Neuronal stem cell (in vitro differentiated cells): ENCODE measurements around the gene BDKRB2.

Experiments used
- DNase-seq: peaks from one replicate; pipeline ENCODE4 v3.0.0-alpha.2; 2013; ENCODE audit warnings: low spot score
- H2AFZ ChIP-seq: one replicate; pipeline ENCODE4 v1.6.1; 2013; ENCODE audit warnings: mild to moderate bottlenecking, low read length, inconsistent platforms
- H2AK5ac ChIP-seq: 2 replicates; pipeline ENCODE4 v1.6.1; 2013; ENCODE audit warnings: low read depth, mild to moderate bottlenecking, inconsistent platforms, low read length, moderate library complexity, mixed read lengths
- H2BK120ac ChIP-seq: 2 replicates; pipeline ENCODE4 v1.6.1; 2013; ENCODE audit warnings: low read depth, mild to moderate bottlenecking, inconsistent platforms, low read length, moderate library complexity, mixed read lengths
- H2BK12ac ChIP-seq: one replicate; pipeline ENCODE4 v1.6.1; 2013; ENCODE audit warnings: low read length, inconsistent platforms
- H2BK15ac ChIP-seq: 2 replicates; pipeline ENCODE4 v1.6.1; 2013; ENCODE audit warnings: mild to moderate bottlenecking, low read length, inconsistent platforms, mixed read lengths
- H2BK5ac ChIP-seq: one replicate; pipeline ENCODE4 v1.6.1; 2013; ENCODE audit warnings: inconsistent platforms, mild to moderate bottlenecking, low read length, moderate library complexity
- H3K14ac ChIP-seq: one replicate; pipeline ENCODE4 v1.6.1; 2013; ENCODE audit warnings: low read length, inconsistent platforms
- H3K18ac ChIP-seq: 2 replicates; pipeline ENCODE4 v1.6.1; 2013; ENCODE audit warnings: low read length, inconsistent platforms
- H3K23ac ChIP-seq: 2 replicates; pipeline ENCODE4 v1.6.1; 2013; ENCODE audit warnings: low read depth, mild to moderate bottlenecking, mixed read lengths, low read length, inconsistent platforms; ENCODE audit not compliant: poor library complexity
- H3K27ac ChIP-seq: replicated peaks from 3 replicates; pipeline ENCODE4 v1.5.1; 2013; ENCODE audit warnings: low read length, inconsistent platforms
- H3K27me3 ChIP-seq, 3 experiments: 2 replicates each; pipeline ENCODE4 v1.6.1; 2013; ENCODE audit warnings: low read length in 3 of 3, mild to moderate bottlenecking in 2 of 3, inconsistent platforms in 1 of 3, low read depth in 1 of 3, mixed read lengths in 1 of 3, moderate library complexity in 1 of 3; ENCODE audit not compliant: control insufficient read depth in 3 of 3, insufficient read depth in 3 of 3
- H3K36me3 ChIP-seq, 2 donors: replicated peaks in 1 of 2; 2 replicates each; pipeline ENCODE4 v1.6.1; 2013; ENCODE audit warnings: low read length in 2 of 2; ENCODE audit not compliant: control insufficient read depth in 2 of 2, insufficient read depth in 2 of 2
- H3K4ac ChIP-seq: 2 replicates; pipeline ENCODE4 v1.6.1; 2013; ENCODE audit warnings: inconsistent platforms, mild to moderate bottlenecking, low read length, moderate library complexity
- H3K4me1 ChIP-seq, 2 donors: 1 replicate in 1 of 2; 2 replicates in 1 of 2; pipeline ENCODE4 v1.6.1; 2013; ENCODE audit warnings: low read length in 2 of 2, low read depth in 1 of 2; ENCODE audit not compliant: control insufficient read depth in 2 of 2, insufficient read depth in 1 of 2
- H3K4me2 ChIP-seq: one replicate; pipeline ENCODE4 v1.6.1; 2013; ENCODE audit warnings: mild to moderate bottlenecking, low read length, inconsistent platforms; ENCODE audit not compliant: insufficient read depth, poor library complexity, severe bottlenecking
- H3K4me3 ChIP-seq, 2 donors: 2 replicates each; pipeline ENCODE4 v1.5.1; 2013; ENCODE audit warnings: low read length in 2 of 2, mild to moderate bottlenecking in 2 of 2, inconsistent platforms in 1 of 2, moderate library complexity in 1 of 2
- H3K79me1 ChIP-seq: one replicate; pipeline ENCODE4 v1.6.1; 2013; ENCODE audit warnings: low read depth, mild to moderate bottlenecking, inconsistent platforms, low read length, moderate library complexity
- H3K9ac ChIP-seq: one replicate; pipeline ENCODE4 v1.6.1; 2013; ENCODE audit warnings: mild to moderate bottlenecking, low read depth, low read length, inconsistent platforms; ENCODE audit not compliant: poor library complexity
- H3K9me3 ChIP-seq, 2 donors: replicated peaks in 1 of 2; 2 replicates each; pipeline versions ENCODE3 to v1.6.1; 2013; ENCODE audit warnings: low read length in 2 of 2, mild to moderate bottlenecking in 2 of 2, inconsistent platforms in 1 of 2, low read depth in 1 of 2, mixed read lengths in 1 of 2, moderate library complexity in 1 of 2; ENCODE audit not compliant: control insufficient read depth in 2 of 2, insufficient read depth in 1 of 2
- H4K8ac ChIP-seq: one replicate; pipeline ENCODE4 v1.6.1; 2013; ENCODE audit warnings: low read depth, mild to moderate bottlenecking, inconsistent platforms, low read length, moderate library complexity
- H4K91ac ChIP-seq: one replicate; pipeline ENCODE4 v1.6.1; 2013; ENCODE audit warnings: low read length, low read depth, mild to moderate bottlenecking, inconsistent platforms; ENCODE audit not compliant: poor library complexity
- WGBS, 2 donors: extraction: QIAGEN DNeasy Blood & Tissue Kit; methylation state at CpG; one replicate each; pipeline ENCODE4 v1.1.7; 2013; ENCODE audit warnings: missing lambda C conversion rate in 2 of 2, mixed read lengths in 1 of 2; ENCODE audit not compliant: insufficient read length in 2 of 2, insufficient replicate concordance in 1 of 2; ENCODE audit errors: extremely low coverage in 2 of 2; 5-methylcytosine and 5-hydroxymethylcytosine counted together

The BDKRB2 gene

GRCh38 chr14:96166461-96167223 is 38.0 kb upstream of the BDKRB2 start:
- no peak overlapping the region for H3K18ac ChIP-seq
- H2AK5ac ChIP-seq = no peak overlapping the region
- H3K4me1 ChIP-seq = peaks cover 0 to 2% of the 10 kb centered on the region in 2 donors
- H3K14ac ChIP-seq = no peak overlapping the region
- H3K9me3 ChIP-seq = no peaks in the 10 kb centered on the region
- no peak for DNase-seq
- no peak overlapping the region for H4K91ac ChIP-seq
- no peak overlapping the region for H2BK120ac ChIP-seq
- H2BK15ac ChIP-seq = no peak overlapping the region
- H2BK12ac ChIP-seq = no peak overlapping the region
- H2AFZ ChIP-seq = no peak overlapping the region
- no peak overlapping the region for H2BK5ac ChIP-seq
- no CpG with 5 or more reads among the region's 10 CpGs for WGBS, 2 donors
- H3K79me1 ChIP-seq = no peaks in the 10 kb centered on the region
- no peak overlapping the region for H3K9ac ChIP-seq
- H3K27ac ChIP-seq = no peak overlapping the region
- peaks cover 0 to 33% (median 0%) of the 10 kb centered on the region in 3 experiments for H3K27me3 ChIP-seq
- H3K4me3 ChIP-seq = peak overlapping the region in 1 of 2 donors; percentile 22
- H4K8ac ChIP-seq = no peak overlapping the region
- H3K4me2 ChIP-seq = no peak overlapping the region
- H3K36me3 ChIP-seq = no peaks in the 10 kb centered on the region
- no peak overlapping the region for H3K23ac ChIP-seq
- no peak overlapping the region for H3K4ac ChIP-seq

GRCh38 chr14:96167224-96168148 is 37.2 kb upstream of the BDKRB2 start:
- H2BK120ac ChIP-seq = no peak overlapping the region
- no peak overlapping the region for H3K18ac ChIP-seq
- no peaks in the 10 kb centered on the region for H3K36me3 ChIP-seq
- H3K4ac ChIP-seq = no peak overlapping the region
- H4K91ac ChIP-seq = no peak overlapping the region
- H3K4me3 ChIP-seq = no peak overlapping the region
- DNase-seq = no peak
- H2BK5ac ChIP-seq = no peak overlapping the region
- no peak overlapping the region for H2AK5ac ChIP-seq
- H2BK12ac ChIP-seq = no peak overlapping the region
- H4K8ac ChIP-seq = no peak overlapping the region
- H3K23ac ChIP-seq = no peak overlapping the region
- no CpG with 5 or more reads among the region's 8 CpGs for WGBS, 2 donors
- no peak overlapping the region for H3K9ac ChIP-seq
- H3K14ac ChIP-seq = no peak overlapping the region
- H3K79me1 ChIP-seq = no peaks in the 10 kb centered on the region
- peaks cover 0 to 2% of the 10 kb centered on the region in 2 donors for H3K4me1 ChIP-seq
- H3K27me3 ChIP-seq = peaks cover 0 to 35% (median 0%) of the 10 kb centered on the region in 3 experiments
- no peak overlapping the region for H3K4me2 ChIP-seq
- H2BK15ac ChIP-seq = no peak overlapping the region
- no peak overlapping the region for H2AFZ ChIP-seq
- H3K27ac ChIP-seq = no peak overlapping the region
- no peaks in the 10 kb centered on the region for H3K9me3 ChIP-seq

- no peak overlapping the region for H3K4me3 ChIP-seq
- H4K8ac ChIP-seq = no peak overlapping the region
- H3K4me2 ChIP-seq = no peak overlapping the region
- no peak overlapping the region for H3K14ac ChIP-seq
- no peak overlapping the region for H3K4ac ChIP-seq
- H2BK12ac ChIP-seq = no peak overlapping the region
- H2BK5ac ChIP-seq = no peak overlapping the region
- no peak overlapping the region for H3K9ac ChIP-seq
- peaks cover 0 to 28% (median 0%) of the 10 kb centered on the region in 3 experiments for H3K27me3 ChIP-seq
- DNase-seq = no peak
- H2BK120ac ChIP-seq = no peak overlapping the region
- no peak overlapping the region for H2AK5ac ChIP-seq
- no CpG with 5 or more reads among the region's 4 CpGs for WGBS, 2 donors
- peaks cover 0 to 2% of the 10 kb centered on the region in 2 donors for H3K4me1 ChIP-seq
- no peaks in the 10 kb centered on the region for H3K79me1 ChIP-seq
- no peak overlapping the region for H3K27ac ChIP-seq
- no peaks in the 10 kb centered on the region for H3K9me3 ChIP-seq
- no peak overlapping the region for H3K23ac ChIP-seq
- no peaks in the 10 kb centered on the region for H3K36me3 ChIP-seq
- no peak overlapping the region for H3K18ac ChIP-seq
- no peak overlapping the region for H2AFZ ChIP-seq
- no peak overlapping the region for H4K91ac ChIP-seq
- H2BK15ac ChIP-seq = no peak overlapping the region
Observed at GRCh38 chr14:96168581-96168980, 36.1 kb upstream of the BDKRB2 start.
